ENCODE data around the gene TSTD2. TPM values are rescaled to one million over a fixed set of nuclear protein-coding genes. Genes with fewer than 3 reads are reported as not detected.
A peak's percentile ranks its signal among the peaks of the same experiment; 100 is the strongest.

Gene TSTD2
- total and polyA plus RNA-seq, 10 donors = 8.1 to 31.0 (median 19.2) TPM

DNA sequence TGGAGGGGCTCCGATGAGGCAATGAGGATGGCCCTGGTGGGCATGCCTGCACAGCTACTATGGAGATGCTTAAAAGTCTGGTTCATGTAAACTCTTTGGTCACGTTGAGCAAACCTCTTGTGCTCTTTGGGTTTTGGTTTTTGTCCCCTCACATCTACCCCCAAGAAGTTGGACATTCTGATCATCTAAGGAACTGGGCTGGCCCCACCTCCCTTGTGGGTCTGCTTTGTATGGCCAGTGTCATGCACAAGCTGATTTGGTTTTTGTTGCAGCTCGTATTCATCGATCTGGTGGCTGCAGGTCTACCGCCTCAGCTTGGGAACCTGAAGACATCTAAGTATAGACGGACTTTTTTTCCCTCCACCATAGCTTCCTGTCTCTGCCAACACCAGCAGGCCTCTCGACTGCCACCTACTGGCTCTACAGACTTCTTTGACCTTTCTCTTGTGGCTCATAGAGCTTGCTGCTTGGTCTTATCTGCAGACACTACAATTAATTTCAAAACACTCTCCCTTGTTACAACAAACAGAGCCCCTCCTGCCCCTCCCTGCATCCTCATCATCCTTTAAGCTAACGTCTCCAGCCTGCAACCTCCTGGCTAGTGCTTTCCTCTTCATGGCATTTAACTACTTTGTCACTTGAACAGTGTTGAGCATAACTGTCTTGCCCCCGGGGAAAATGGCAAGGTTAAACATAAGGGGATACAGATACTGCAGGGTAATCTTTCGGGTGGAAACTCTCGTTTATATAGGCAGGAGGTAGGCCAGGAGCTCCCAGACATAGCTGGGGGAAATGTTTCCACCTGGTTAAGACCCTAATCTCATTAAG is 34.5 kb downstream of the TSTD2 start:
- DNase-seq = peak; percentile 85
- no peaks in the 10 kb centered on the region for H3K27me3 ChIP-seq (replicated peaks in 1 of 7)
- TF ChIP-seq CTCF (IDR thresholded peaks at IDR 0.05 in 8 of 11, conservative IDR thresholded peaks at IDR 0.05 in 3 of 11) (peak; percentile 39 to 83 (median 73)), POLR2AphosphoS5 (IDR thresholded peaks at IDR 0.05) (no peak)
- H3K27ac ChIP-seq = no peak overlapping the region
- 26 to 34% (median 26%) methylated on average over 11 of the region's 11 CpGs for WGBS, 5 donors
- peak overlapping the region in 1 of 8 donors; percentile 23 for H3K4me3 ChIP-seq
- no peaks in the 10 kb centered on the region for H3K9me3 ChIP-seq
- peaks cover 0 to 9% (median 6%) of the 10 kb centered on the region in 6 donors for H3K4me1 ChIP-seq
- intact Hi-C loops (cut with DNase I; ENCODE audit: low total_unique reads) = loop anchor here (5.0 kb wide), 1 partner anchor 131 kb away; no protein-coding TSS in a partner anchor
- H3K36me3 ChIP-seq = peaks cover 3 to 45% (median 34%) of the 10 kb centered on the region in 6 donors

DNA sequence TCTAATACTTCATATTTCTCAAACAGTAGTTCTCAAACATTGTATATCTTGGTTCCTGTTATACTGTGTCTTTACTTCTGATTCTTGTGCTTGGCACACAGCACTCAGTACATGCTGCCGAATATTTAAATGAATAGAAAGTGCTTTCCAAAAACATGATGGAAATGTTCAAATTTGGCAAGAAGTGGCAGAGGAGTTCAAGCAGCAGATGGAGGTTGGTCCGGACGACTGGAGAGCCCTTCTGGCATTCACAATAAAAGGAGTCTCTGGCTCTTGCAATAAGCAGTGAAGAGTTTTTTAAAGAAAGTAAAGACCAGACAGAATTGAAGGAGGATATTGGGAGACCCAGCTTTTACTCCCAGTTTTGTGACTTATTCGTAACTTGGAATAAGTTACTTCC is 36.3 kb downstream of the TSTD2 start:
- H3K27ac ChIP-seq = no peak overlapping the region

GRCh38 chr9:97594381-97594921 is 38.7 kb downstream of the TSTD2 start:
- no peak overlapping the region for H3K27ac ChIP-seq
- no peak for TF ChIP-seq POLR2AphosphoS5 (IDR thresholded peaks at IDR 0.05)
- no peak for TF ChIP-seq POLR2A (IDR thresholded peaks at IDR 0.05)
- TF ChIP-seq CTCF (IDR thresholded peaks at IDR 0.05 in 8 of 11, conservative IDR thresholded peaks at IDR 0.05 in 3 of 11) = no peak
- H3K9me3 ChIP-seq = no peaks in the 10 kb centered on the region
- WGBS, 5 donors = 84 to 99% (median 89%) methylated on average over 11 of the region's 11 CpGs
- intact Hi-C loops (cut with DNase I; ENCODE audit: low total_unique reads) = no loop called here
- no peak overlapping the region for H3K4me3 ChIP-seq
- H3K36me3 ChIP-seq = peaks cover 0 to 10% (median 0%) of the 10 kb centered on the region in 6 donors
- peaks cover 0 to 8% (median 0%) of the 10 kb centered on the region in 7 donors for H3K27me3 ChIP-seq (replicated peaks in 1 of 7)
- DNase-seq = no peak
- peaks cover 0 to 10% (median 6%) of the 10 kb centered on the region in 6 donors for H3K4me1 ChIP-seq

More for the DNA sequence above, 36.3 kb downstream of the TSTD2 start:
- H3K4me3 ChIP-seq = no peak overlapping the region
- peaks cover 0 to 10% (median 6%) of the 10 kb centered on the region in 6 donors for H3K4me1 ChIP-seq
- no peaks in the 10 kb centered on the region for H3K27me3 ChIP-seq (replicated peaks in 1 of 7)
- 75 to 82% (median 79%) methylated on average over 4 of the region's 4 CpGs for WGBS, 5 donors
- TF ChIP-seq CTCF (IDR thresholded peaks at IDR 0.05 in 8 of 11, conservative IDR thresholded peaks at IDR 0.05 in 3 of 11) = no peak
- TF ChIP-seq POLR2AphosphoS5 (IDR thresholded peaks at IDR 0.05) = no peak
- no peak for TF ChIP-seq POLR2A (IDR thresholded peaks at IDR 0.05)
- H3K9me3 ChIP-seq = no peaks in the 10 kb centered on the region
- H3K36me3 ChIP-seq = peaks cover 3 to 34% (median 17%) of the 10 kb centered on the region in 6 donors
- DNase-seq = no peak
- intact Hi-C loops (cut with DNase I; ENCODE audit: low total_unique reads) = loop anchor here (5.0 kb wide), 1 partner anchor 130 kb away; no protein-coding TSS in a partner anchor

DNA sequence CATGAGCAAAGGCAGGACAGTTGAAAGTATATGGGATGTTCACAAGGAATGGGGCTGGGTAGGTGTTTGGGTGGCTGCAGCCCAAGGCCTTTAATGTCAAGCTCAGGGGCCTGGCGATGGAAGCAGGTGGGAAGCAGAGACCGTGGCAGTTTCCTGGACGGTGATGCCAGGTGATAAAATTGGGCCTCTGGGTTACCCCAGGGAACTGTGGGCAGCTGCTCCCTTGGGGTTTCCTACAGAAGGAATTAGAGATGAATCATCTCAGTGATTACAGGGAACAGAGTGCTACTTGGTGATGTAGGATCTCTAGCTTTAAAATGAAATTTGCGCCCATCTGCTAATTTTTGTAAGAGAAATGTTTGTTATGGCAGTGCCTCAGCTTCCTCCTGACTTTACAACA is 39.2 kb downstream of the TSTD2 start:
- peaks cover 0 to 8% (median 0%) of the 10 kb centered on the region in 6 donors for H3K36me3 ChIP-seq
- no peaks in the 10 kb centered on the region for H3K9me3 ChIP-seq
- intact Hi-C loops (cut with DNase I; ENCODE audit: low total_unique reads) = no loop called here
- peaks cover 0 to 10% (median 6%) of the 10 kb centered on the region in 6 donors for H3K4me1 ChIP-seq
- TF ChIP-seq POLR2AphosphoS5 (IDR thresholded peaks at IDR 0.05) (no peak), CTCF (IDR thresholded peaks at IDR 0.05 in 8 of 11, conservative IDR thresholded peaks at IDR 0.05 in 3 of 11) (no peak), POLR2A (IDR thresholded peaks at IDR 0.05) (no peak)
- WGBS, 5 donors = 75 to 84% (median 80%) methylated on average over 4 of the region's 4 CpGs
- no peak for DNase-seq
- H3K27ac ChIP-seq = no peak overlapping the region
- peaks cover 0 to 8% (median 0%) of the 10 kb centered on the region in 7 donors for H3K27me3 ChIP-seq (replicated peaks in 1 of 7)
- H3K4me3 ChIP-seq = no peak overlapping the region
